ENCODE results near the gene CLEC2L. TPM values are rescaled to one million over a fixed set of nuclear protein-coding genes. Genes with fewer than 3 reads are reported as not detected.

Gene CLEC2L
- total RNA-seq, result not detected

DNA sequence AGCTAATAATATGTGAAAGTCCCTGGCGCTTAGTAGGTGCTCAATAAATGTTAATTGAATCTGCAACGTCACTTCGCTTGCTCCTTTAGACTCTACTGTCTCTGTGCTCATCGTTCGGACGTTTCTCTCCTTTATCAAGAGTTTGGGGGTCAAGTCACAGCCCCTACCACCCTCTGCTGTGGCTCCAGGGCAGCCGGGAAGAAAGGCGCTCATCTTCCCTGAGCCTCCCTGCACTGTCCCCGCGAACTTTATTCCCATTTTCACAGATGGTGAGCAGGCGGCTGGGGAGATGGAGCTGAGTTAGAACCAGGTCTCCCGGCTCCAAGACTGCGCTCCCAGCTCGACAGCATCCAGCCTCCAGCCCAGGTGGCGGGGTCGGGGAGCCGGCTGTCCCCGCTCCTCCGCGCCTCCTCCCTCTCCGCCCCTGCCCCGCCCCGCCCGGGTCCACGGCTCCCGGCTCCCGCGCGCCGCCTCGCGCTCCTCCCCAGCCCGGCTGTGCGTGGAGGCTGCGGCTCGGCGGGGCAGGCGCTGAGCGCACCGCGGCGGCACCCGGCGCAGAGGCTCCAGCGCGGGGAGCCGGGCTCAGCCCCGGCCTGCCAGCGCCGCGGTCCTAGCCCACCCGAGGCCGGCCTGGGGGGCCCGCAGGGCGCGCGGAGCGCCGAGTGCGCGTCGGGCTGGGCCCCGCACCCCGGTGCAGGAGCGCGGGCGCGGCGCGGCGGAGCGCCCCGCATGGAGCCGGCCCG, at the start of gene CLEC2L:
Gene CLEC2L (plus strand): TSS at position 487 of the 743 bp plus-strand sequence. CDS start 243 bp downstream, at position 730.
- no peaks in the 10 kb centered on the region for H3K27me3 ChIP-seq
- H3K9me3 ChIP-seq, result no peaks in the 10 kb centered on the region
- peak within 1 kb of the TSS in 1 of 2 donors; percentile 27 for H3K4me3 ChIP-seq
- H3K4me1 ChIP-seq, result peaks cover 0 to 7% of the 10 kb centered on the region in 2 donors
- no peak for DNase-seq (ENCODE audit: low spot score)
- no peak within 1 kb of the TSS for H3K27ac ChIP-seq
- no peak for TF ChIP-seq CTCF (IDR thresholded peaks at IDR 0.05)
- H3K36me3 ChIP-seq, result no peaks in the 10 kb centered on the region

GRCh38 chr7:139476139-139476538, 47.3 kb upstream of the CLEC2L start:
- no peak for TF ChIP-seq CTCF (IDR thresholded peaks at IDR 0.05)
- no peak overlapping the region for H3K27ac ChIP-seq
- no peaks in the 10 kb centered on the region for H3K27me3 ChIP-seq
- H3K36me3 ChIP-seq, result no peaks in the 10 kb centered on the region
- DNase-seq (ENCODE audit: low spot score), result no peak
- H3K4me3 ChIP-seq, result no peak overlapping the region
- no peaks in the 10 kb centered on the region for H3K4me1 ChIP-seq
- peaks cover 0 to 16% of the 10 kb centered on the region in 2 donors for H3K9me3 ChIP-seq

DNA sequence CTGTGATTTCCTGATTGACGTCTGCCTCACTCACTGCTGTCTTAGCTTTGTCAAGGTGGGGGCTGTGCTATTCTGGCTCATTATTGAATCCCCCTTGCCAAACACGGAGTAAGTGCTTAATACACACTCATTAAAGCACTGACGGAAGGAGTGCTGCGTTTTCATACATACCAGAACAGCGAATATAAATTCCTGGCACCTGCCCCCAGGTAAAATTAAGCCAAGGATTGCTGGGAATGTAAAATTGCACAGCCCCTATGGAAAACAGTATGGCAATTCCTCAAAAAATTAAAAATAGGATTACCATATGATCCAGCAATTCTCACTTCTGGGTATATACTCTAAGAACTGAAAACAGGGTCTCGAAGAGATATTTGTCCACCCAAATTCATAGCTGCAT, 46.6 kb upstream of the CLEC2L start:
- no peak for TF ChIP-seq CTCF (IDR thresholded peaks at IDR 0.05)
- Histone ChIP-seq H3K27ac (no peak overlapping the region), H3K36me3 (no peaks in the 10 kb centered on the region), H3K4me3 (no peak overlapping the region), H3K9me3 (peaks cover 0 to 16% of the 10 kb centered on the region in 2 donors), H3K4me1 (no peaks in the 10 kb centered on the region), H3K27me3 (peaks cover 0 to under 1% of the 10 kb centered on the region in 2 donors)
- no peak for DNase-seq (ENCODE audit: low spot score)

DNA sequence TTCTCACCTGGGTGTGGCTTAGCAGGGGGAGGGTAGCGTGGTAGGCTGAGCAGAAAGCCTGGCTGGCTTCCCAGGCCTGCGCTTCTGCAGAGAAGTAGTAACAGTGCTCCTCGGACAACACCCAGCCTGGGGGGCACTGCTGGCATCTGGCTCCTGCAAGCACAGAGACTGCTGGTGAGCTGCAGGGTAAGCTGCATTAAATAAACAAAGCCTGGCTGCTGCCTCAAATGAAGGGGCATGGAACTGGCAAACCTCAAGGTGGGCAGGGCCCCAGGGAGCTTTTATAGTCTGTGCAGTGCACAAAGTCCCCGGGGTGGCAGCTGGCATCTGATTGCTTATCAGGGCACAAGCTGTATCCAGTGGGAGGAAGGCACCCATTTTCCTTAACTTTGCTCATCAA, 43.9 kb upstream of the CLEC2L start:
- peaks cover 7 to 17% of the 10 kb centered on the region in 2 donors for H3K27me3 ChIP-seq
- H3K4me3 ChIP-seq, result no peak overlapping the region
- no peak for TF ChIP-seq CTCF (IDR thresholded peaks at IDR 0.05)
- peaks cover 0 to 17% of the 10 kb centered on the region in 2 donors for H3K4me1 ChIP-seq
- no peak for DNase-seq (ENCODE audit: low spot score)
- peaks cover 0 to 3% of the 10 kb centered on the region in 2 donors for H3K9me3 ChIP-seq
- no peaks in the 10 kb centered on the region for H3K36me3 ChIP-seq
- no peak overlapping the region for H3K27ac ChIP-seq

DNA sequence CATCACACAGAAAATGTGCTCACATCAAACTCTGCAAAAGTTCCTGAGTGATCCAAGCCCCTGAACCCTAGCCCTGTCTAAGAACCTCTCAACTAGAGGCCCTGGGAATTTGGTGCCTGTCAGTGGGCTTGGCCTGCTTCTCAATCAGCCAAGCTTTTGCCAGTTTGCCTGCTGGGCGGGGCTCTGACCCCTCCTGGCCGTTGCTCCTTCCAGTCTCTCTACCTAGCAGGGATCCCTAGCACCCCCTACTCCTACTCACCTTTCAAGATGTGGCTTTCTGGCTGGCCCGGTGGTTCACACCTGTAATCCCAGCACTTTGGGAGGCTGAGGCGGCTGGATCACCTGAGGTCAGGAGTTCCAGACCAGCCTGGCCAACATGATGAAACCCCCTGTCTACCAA, 42.1 kb upstream of the CLEC2L start:
- no peak overlapping the region for H3K4me3 ChIP-seq
- no peak for TF ChIP-seq CTCF (IDR thresholded peaks at IDR 0.05)
- H3K27me3 ChIP-seq, result peaks cover 7 to 17% of the 10 kb centered on the region in 2 donors
- no peaks in the 10 kb centered on the region for H3K36me3 ChIP-seq
- DNase-seq (ENCODE audit: low spot score), result no peak
- peaks cover 0 to 17% of the 10 kb centered on the region in 2 donors for H3K4me1 ChIP-seq
- no peak overlapping the region for H3K27ac ChIP-seq
- no peaks in the 10 kb centered on the region for H3K9me3 ChIP-seq

Measured in right atrium auricular region (tissue), 2 donors.